GM12878 (cell line): Measurements from ENCODE around the gene KLHL2. TPM values are rescaled to one million over a fixed set of nuclear protein-coding genes. Genes with fewer than 3 reads are reported as not detected.

Experiments
- ATAC-seq: fragments of 200-7000 bp; cut with Tn5 transposase; 3 replicates; pipeline ENCODE4 v1.9.1; 2020; ENCODE audit warnings: mild to moderate bottlenecking, moderate library complexity
- BruUV-seq: library from RNA; stranded (reverse); fragments of 400-500 nt; replicated peaks from 2 replicates; lab custom pipeline; 2021; lab: Mats Ljungman, UMichigan
- CTCF ChIA-PET: fragments of 300-600 bp; sonication (Branson Sonifier 250); formaldehyde crosslinking; extraction: SDS; loops from one replicate; lab custom pipeline; 2021; ENCODE audit warnings: inconsistent platforms; lab: Yijun Ruan, JAX
- POLR2A ChIA-PET: fragments of 350-600 bp; formaldehyde crosslinking; extraction: SDS; loops from one replicate; lab custom pipeline; 2021; ENCODE audit warnings: inconsistent platforms; lab: Charles Lee
- RAD21 ChIA-PET: fragments of 300-600 bp; sonication (Branson Sonifier 250); formaldehyde crosslinking; loops from one replicate; lab custom pipeline; 2023; ENCODE audit warnings: antibody characterized with exemption; ENCODE audit not compliant: unreplicated experiment; lab: Charles Lee
- SMC1A ChIA-PET: fragments of 300-600 bp; sonication (Branson Sonifier 250); formaldehyde crosslinking; loops from one replicate; lab custom pipeline; 2023; ENCODE audit not compliant: unreplicated experiment, uncharacterized antibody; lab: Charles Lee
- DNase-seq: peaks from one replicate; pipeline ENCODE4 v3.0.0-alpha.2; 2011; ENCODE audit warnings: low read depth, low spot score
- FAIRE-seq: peaks from 3 replicates; lab custom pipeline; 2011; peaks lifted over from hg19 to GRCh38; lab: Jason Lieb, UNC
- H2AFZ ChIP-seq: 2 replicates; pipeline ENCODE4 v1.6.0; 2011; ENCODE audit warnings: low read depth, low read length, control low read depth; ENCODE audit not compliant: control insufficient read depth
- H3K27ac ChIP-seq: 2 replicates; pipeline ENCODE4 v1.5.1; 2011; ENCODE audit warnings: control low read depth; ENCODE audit not compliant: control insufficient read depth, insufficient read depth
- H3K27me3 ChIP-seq, 2 experiments: replicated peaks in 1 of 2; 2 replicates each; pipeline versions ENCODE4 v1.6.0 to v1.6.1; 2011; ENCODE audit warnings: low read length in 1 of 2; ENCODE audit not compliant: control insufficient read depth in 2 of 2, insufficient read depth in 2 of 2
- H3K36me3 ChIP-seq, 2 experiments: 2 replicates each; pipeline ENCODE4 v1.5.1; 2011; ENCODE audit warnings: low read length in 1 of 2; ENCODE audit not compliant: control insufficient read depth in 2 of 2, insufficient read depth in 2 of 2
- H3K4me1 ChIP-seq: 2 replicates; pipeline ENCODE4 v1.6.1; 2011; ENCODE audit warnings: mild to moderate bottlenecking, low read length, moderate library complexity, mixed read lengths; ENCODE audit not compliant: control insufficient read depth, insufficient read depth
- H3K4me2 ChIP-seq: 2 replicates; pipeline ENCODE4 v1.6.0; 2011; ENCODE audit warnings: control low read depth; ENCODE audit not compliant: control insufficient read depth, insufficient read depth
- H3K4me3 ChIP-seq: fragments of 200-600 bp; sonication (generic); 2 replicates; pipeline ENCODE4 v1.5.1; 2016
- H3K79me2 ChIP-seq: 2 replicates; pipeline ENCODE4 v1.6.0; 2011; ENCODE audit warnings: low read length; ENCODE audit not compliant: control insufficient read depth, insufficient read depth
- H3K9ac ChIP-seq: 2 replicates; pipeline ENCODE4 v1.8.0; 2011; ENCODE audit warnings: low read length, control low read depth, mixed read lengths; ENCODE audit not compliant: control insufficient read depth, insufficient read depth
- H3K9me3 ChIP-seq: replicated peaks from 3 replicates; pipeline ENCODE4 v1.5.1; 2011; ENCODE audit warnings: mild to moderate bottlenecking, low read length; ENCODE audit not compliant: control insufficient read depth, insufficient read depth
- H4K20me1 ChIP-seq: 2 replicates; pipeline ENCODE4 v1.6.0; 2011; ENCODE audit not compliant: control insufficient read depth, insufficient read depth
- CEBPB ChIP-seq, 2 experiments: fragments of 150-350 bp in 1 of 2; IDR thresholded peaks; 2 replicates each; pipeline ENCODE4 v1.6.1; 2012 to 2014; ENCODE audit warnings: low read depth in 2 of 2, low read length in 2 of 2, borderline replicate concordance in 1 of 2, inconsistent platforms in 1 of 2
- HCFC1 ChIP-seq: fragments of 150-350 bp; IDR thresholded peaks from 2 replicates; pipeline ENCODE4 v1.6.1; 2014; ENCODE audit warnings: low read length
- HDGF ChIP-seq: fragments of 450-650 bp; IDR thresholded peaks from 2 replicates; pipeline ENCODE4 v1.6.1; 2016; ENCODE audit warnings: antibody characterized with exemption
- IKZF2 ChIP-seq, 2 experiments: fragments of 450-650 bp; IDR thresholded peaks; 2 replicates each; pipeline ENCODE4 v1.6.1; 2017; ENCODE audit warnings: mild to moderate bottlenecking in 2 of 2, moderate library complexity in 2 of 2
- LARP7 ChIP-seq: fragments of 450-650 bp; IDR thresholded peaks from 2 replicates; pipeline ENCODE4 v1.6.1; 2017; ENCODE audit warnings: mild to moderate bottlenecking
- REST ChIP-seq: IDR thresholded peaks from 2 replicates; pipeline ENCODE4 v1.6.1; 2012; ENCODE audit warnings: mild to moderate bottlenecking, low read depth, low read length
- TAF1 ChIP-seq: IDR thresholded peaks from 2 replicates; pipeline ENCODE4 v1.6.1; 2011; ENCODE audit warnings: mild to moderate bottlenecking, low read depth, low read length, borderline replicate concordance
- TARDBP ChIP-seq: IDR thresholded peaks from 2 replicates; pipeline ENCODE4 v1.6.1; 2016; ENCODE audit warnings: borderline replicate concordance
- WGBS: methylation state at CpG from one replicate; pipeline ENCODE4 v1.1.6; 2016; ENCODE audit warnings: low lambda C conversion rate; ENCODE audit not compliant: insufficient replicate concordance, insufficient coverage; ENCODE audit errors: missing lambda C conversion rate; 5-methylcytosine and 5-hydroxymethylcytosine counted together
- in situ Hi-C: fragments of 300-500 bp; cut with MboI; formaldehyde crosslinking; loops from 9 replicates; pipeline ENCODE4 v1.14.3; 2018; ENCODE audit warnings: mixed read lengths
- intact Hi-C: fragments of 100-400 bp; cut with micrococcal nuclease; formaldehyde crosslinking; loops from one replicate; pipeline ENCODE4 v1.14.2; 2022; ENCODE audit not compliant: unreplicated experiment
- polyA plus RNA-seq, 11 experiments: library from polyadenylated mRNA; depleted of rRNA in 4 of 11; unstranded in 6 of 11; stranded (reverse) in 5 of 11; fragments of >200 nt; fragmentation: Nextera tagmentation in 4 of 11; fragmentation: Illumina TruSeq in 1 of 11; extraction: Ambion mirVana in 4 of 11; extraction: Trizol in 1 of 11; gene quantifications; 1 replicate in 1 of 11; 2 replicates in 10 of 11; pipeline versions ENCODE4 v1.2.1 to v1.2.3, GENCODE V29; 2011 to 2016; ENCODE audit warnings: inconsistent platforms in 2 of 11, missing spikeins in 2 of 11, low read depth in 1 of 11
- total RNA-seq, 4 experiments: library from RNA; depleted of rRNA in 3 of 4; stranded (reverse); fragments of >200 nt in 3 of 4; fragmentation: Illumina TruSeq in 1 of 4; extraction: Trizol in 1 of 4; gene quantifications; 2 replicates each; pipeline versions ENCODE4 v1.2.1 to v1.2.3, GENCODE V29; 2013 to 2021

The KLHL2 gene
- total and polyA plus RNA-seq, 10 of the 15 experiments (the other 5 are each of a cell fraction or from before 2014, with no cell fraction given) = 4.8 to 22.8 (median 12.9) TPM

DNA sequence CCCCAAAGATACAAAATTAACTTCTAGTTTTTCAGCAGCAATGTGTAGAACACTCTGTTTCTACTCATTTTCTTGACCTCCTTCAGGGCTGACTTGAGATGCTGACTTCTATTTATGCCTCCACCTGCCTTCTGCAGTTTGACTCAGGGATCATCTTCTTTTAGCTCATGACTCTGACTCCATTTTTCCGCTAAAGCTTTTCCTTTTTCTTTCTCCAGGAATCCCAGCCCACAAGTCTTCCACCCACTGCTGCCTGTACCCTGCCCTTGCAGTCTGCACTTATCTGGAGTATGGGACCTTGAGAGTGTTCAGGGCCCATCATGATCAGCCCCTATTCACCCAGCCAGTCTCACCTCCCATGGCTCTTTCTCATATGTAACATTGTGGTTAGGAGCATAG lies 14.9 kb upstream of the KLHL2 start:
- CTCF ChIA-PET = no interaction called here
- Histone ChIP-seq H3K27ac (no peak overlapping the region), H4K20me1 (no peaks in the 10 kb centered on the region), H3K9ac (no peak overlapping the region), H3K4me3 (no peak overlapping the region), H3K27me3 (no peaks in the 10 kb centered on the region), H3K36me3 (no peaks in the 10 kb centered on the region), H2AFZ (no peak overlapping the region), H3K4me1 (no peaks in the 10 kb centered on the region), H3K9me3 (no peaks in the 10 kb centered on the region; the same call in 2 of the 3 replicates), H3K4me2 (no peak overlapping the region), H3K79me2 (no peaks in the 10 kb centered on the region)
- FAIRE-seq = no peak
- in situ Hi-C loops = no loop called here
- SMC1A ChIA-PET = interaction anchor here (0.8 to 1.9 kb wide), 3 partner anchors 9 to 24 kb away, joined by 3 to 4 read pairs (median 3); no protein-coding TSS in a partner anchor
- RAD21 ChIA-PET = no interaction called here
- ATAC-seq = no peak
- 100% methylated on average over 1 of the region's 1 CpG for WGBS
- intact Hi-C loops = no loop called here
- BruUV-seq = no TSS peak
- DNase-seq = no peak
- POLR2A ChIA-PET = interaction anchor here (0.6 kb wide), 1 partner anchor 410 kb away, joined by 4 read pairs; no protein-coding TSS in a partner anchor
- TF ChIP-seq REST = no peak
- no peak for TF ChIP-seq HDGF
- TF ChIP-seq IKZF2 (IDR thresholded peaks at IDR 0.05) = no peak
- no peak for TF ChIP-seq TAF1
- TF ChIP-seq CEBPB (IDR thresholded peaks at IDR 0.05; ENCODE audit: borderline replicate concordance in 1 of 2, low read depth in 2 of 2, low read length in 2 of 2) = no peak
- TF ChIP-seq TARDBP = no peak
- no peak for TF ChIP-seq LARP7
- no peak for TF ChIP-seq HCFC1
